Endothelial cell of umbilical vein (primary cell): ENCODE results near the gene EVC2. TPM values are rescaled to one million over a fixed set of nuclear protein-coding genes. Genes with fewer than 3 reads are reported as not detected.

Experiments used
- BruUV-seq: library from RNA; stranded (reverse); fragments of 400-500 nt; replicated peaks from 2 replicates; lab custom pipeline; 2021; lab: Mats Ljungman, UMichigan
- CTCF ChIA-PET: fragments of 300-600, 350-600 bp; sonication (Branson Sonifier 250); formaldehyde crosslinking; loops from one replicate; lab custom pipeline; 2021; ENCODE audit warnings: antibody characterized with exemption, inconsistent platforms; lab: Charles Lee
- POLR2A ChIA-PET: fragments of 300-600, 350-600 bp; sonication (Branson Sonifier 250); formaldehyde crosslinking; loops from one replicate; lab custom pipeline; 2021; ENCODE audit warnings: antibody characterized with exemption, inconsistent platforms; lab: Charles Lee
- DNase-seq: peaks from one replicate; pipeline ENCODE4 v3.0.0-alpha.2; 2011; ENCODE audit warnings: low read depth, low spot score
- FAIRE-seq: peaks from 2 replicates; lab custom pipeline; 2011; peaks lifted over from hg19 to GRCh38; lab: Jason Lieb, UNC
- H2AFZ ChIP-seq: 2 replicates; pipeline ENCODE4 v1.6.0; 2012; ENCODE audit warnings: low read depth, low read length, control low read depth, inconsistent platforms
- H3K27ac ChIP-seq: 2 replicates; pipeline ENCODE4 v1.5.1; 2011; ENCODE audit warnings: low read depth, mild to moderate bottlenecking, control low read depth, low read length, moderate library complexity; ENCODE audit not compliant: insufficient read depth
- H3K27me3 ChIP-seq, 2 experiments: 2 replicates each; pipeline versions ENCODE4 v1.6.0 to v1.6.1; 2011; ENCODE audit warnings: low read length in 2 of 2, mixed read lengths in 1 of 2; ENCODE audit not compliant: control insufficient read depth in 2 of 2, insufficient read depth in 2 of 2
- H3K36me3 ChIP-seq, 2 experiments: 2 replicates in 1 of 2; 3 replicates in 1 of 2; pipeline ENCODE4 v1.5.1; 2011; ENCODE audit warnings: low read length in 2 of 2, mild to moderate bottlenecking in 1 of 2, moderate library complexity in 1 of 2; ENCODE audit not compliant: control insufficient read depth in 2 of 2, insufficient read depth in 2 of 2; ENCODE audit errors: extremely low read depth in 1 of 2
- H3K4me1 ChIP-seq: 3 replicates; pipeline ENCODE4 v1.5.1; 2011; ENCODE audit warnings: mild to moderate bottlenecking, low read length; ENCODE audit not compliant: control insufficient read depth, insufficient read depth; ENCODE audit errors: extremely low read depth
- H3K4me2 ChIP-seq: 2 replicates; pipeline ENCODE4 v1.6.1; 2011; ENCODE audit warnings: low read length, control low read depth, mixed read lengths; ENCODE audit not compliant: insufficient read depth
- H3K4me3 ChIP-seq, 3 experiments: fragments of 200-600 bp in 1 of 3; sonication (generic), shearing (Covaris generic) in 1 of 3; replicated peaks in 1 of 3; 2 replicates each; pipeline ENCODE4 v1.5.1; 2011 to 2016; ENCODE audit warnings: control low read depth in 3 of 3, low read length in 3 of 3, mild to moderate bottlenecking in 2 of 3, inconsistent platforms in 1 of 3, low read depth in 1 of 3, moderate library complexity in 1 of 3; ENCODE audit not compliant: insufficient read depth in 1 of 3
- H3K79me2 ChIP-seq: 2 replicates; pipeline ENCODE4 v1.6.0; 2012; ENCODE audit warnings: low read length, inconsistent platforms; ENCODE audit not compliant: control insufficient read depth, insufficient read depth
- H3K9ac ChIP-seq: replicated peaks from 2 replicates; pipeline ENCODE3; 2011; ENCODE audit warnings: low read length, control low read depth; ENCODE audit not compliant: insufficient read depth; ENCODE audit errors: extremely low read depth
- H3K9me1 ChIP-seq: replicated peaks from 3 replicates; pipeline ENCODE4 v1.6.0; 2011; ENCODE audit warnings: mild to moderate bottlenecking, low read length; ENCODE audit not compliant: control insufficient read depth, insufficient read depth; ENCODE audit errors: extremely low read depth
- H3K9me3 ChIP-seq: replicated peaks from 2 replicates; pipeline ENCODE4 v1.5.1; 2012; ENCODE audit warnings: low read length, inconsistent platforms; ENCODE audit not compliant: control insufficient read depth, insufficient read depth
- H4K20me1 ChIP-seq: replicated peaks from 2 replicates; pipeline ENCODE3; 2011; ENCODE audit warnings: mild to moderate bottlenecking, low read length; ENCODE audit not compliant: control insufficient read depth, insufficient read depth; ENCODE audit errors: extremely low read depth
- EZH2 ChIP-seq: IDR thresholded peaks from 2 replicates; pipeline ENCODE4 v1.6.1; 2012; ENCODE audit warnings: borderline replicate concordance, low read depth, mild to moderate bottlenecking, moderate library complexity, low read length, inconsistent platforms; ENCODE audit not compliant: severe bottlenecking
- FOS ChIP-seq: IDR thresholded peaks from 2 replicates; pipeline ENCODE4 v1.6.1; 2011; ENCODE audit warnings: mild to moderate bottlenecking, low read length, moderate library complexity, borderline replicate concordance; ENCODE audit not compliant: insufficient read depth
- GATA2 ChIP-seq: IDR thresholded peaks from 2 replicates; pipeline ENCODE4 v1.7.0; 2011; ENCODE audit warnings: low read depth, mild to moderate bottlenecking, moderate library complexity, mixed read lengths, low read length; ENCODE audit not compliant: insufficient read length, insufficient read depth
- JUN ChIP-seq: IDR thresholded peaks from 2 replicates; pipeline ENCODE4 v1.6.1; 2011; ENCODE audit warnings: borderline replicate concordance, low read depth; ENCODE audit not compliant: insufficient read length, insufficient read depth
- MYC ChIP-seq: IDR thresholded peaks from one replicate; pipeline ENCODE4 v1.6.1; 2011; ENCODE audit warnings: mild to moderate bottlenecking, low read depth, low read length
- POLR2A ChIP-seq: IDR thresholded peaks from 2 replicates; pipeline ENCODE4 v1.6.1; 2012; ENCODE audit warnings: low read depth, mild to moderate bottlenecking, control low read depth, low read length
- POLR2AphosphoS5 ChIP-seq: IDR thresholded peaks from 2 replicates; pipeline ENCODE4 v1.6.1; 2012; ENCODE audit warnings: low read depth, mild to moderate bottlenecking, control low read depth, low read length, moderate library complexity; ENCODE audit not compliant: insufficient read depth
- dilution Hi-C: fragments of 300-500 bp; cut with MboI; formaldehyde crosslinking; loops from one replicate; pipeline ENCODE4 v1.15.0; 2019; ENCODE audit warnings: low sequenced_read_pairs; ENCODE audit not compliant: extremely low pct_ligation_motif_present
- intact Hi-C: fragments of 100-400 bp; cut with micrococcal nuclease; formaldehyde crosslinking; loops from one replicate; pipeline ENCODE4 v1.10.0; 2022
- polyA plus RNA-seq, 4 experiments: library from polyadenylated mRNA; depleted of rRNA in 3 of 4; stranded (reverse) in 3 of 4; unstranded in 1 of 4; fragments of >200 nt; gene quantifications; 2 replicates each; pipeline versions ENCODE4 v1.2.1 to v1.2.3, GENCODE V29; 2011 to 2012; ENCODE audit warnings: missing spikeins in 1 of 4
- total RNA-seq: library from RNA; stranded (reverse); gene quantifications from 2 replicates; pipeline ENCODE4 v1.2.3, GENCODE V29; 2021
- TF ChIP-seq, protein P1 (sequence below): IDR thresholded peaks from 2 replicates; pipeline ENCODE4 v1.6.1; 2011; ENCODE audit not compliant: insufficient read depth, insufficient read length
- TF ChIP-seq, protein P2 (sequence below), 2 donors: IDR thresholded peaks; 1 replicate in 1 of 2; 2 replicates in 1 of 2; pipeline ENCODE4 v1.5.1; 2011; ENCODE audit warnings: low read length in 2 of 2, mild to moderate bottlenecking in 2 of 2, moderate library complexity in 2 of 2, control low read depth in 1 of 2, inconsistent platforms in 1 of 2, low read depth in 1 of 2; ENCODE audit not compliant: insufficient read depth in 1 of 2; ENCODE audit errors: extremely low read depth in 1 of 2

Gene EVC2
- total and polyA plus RNA-seq, 2 donors (not counting 3 experiments of a cell fraction or from before 2014, with no cell fraction given), result 1.7 to 8.8 TPM

DNA sequence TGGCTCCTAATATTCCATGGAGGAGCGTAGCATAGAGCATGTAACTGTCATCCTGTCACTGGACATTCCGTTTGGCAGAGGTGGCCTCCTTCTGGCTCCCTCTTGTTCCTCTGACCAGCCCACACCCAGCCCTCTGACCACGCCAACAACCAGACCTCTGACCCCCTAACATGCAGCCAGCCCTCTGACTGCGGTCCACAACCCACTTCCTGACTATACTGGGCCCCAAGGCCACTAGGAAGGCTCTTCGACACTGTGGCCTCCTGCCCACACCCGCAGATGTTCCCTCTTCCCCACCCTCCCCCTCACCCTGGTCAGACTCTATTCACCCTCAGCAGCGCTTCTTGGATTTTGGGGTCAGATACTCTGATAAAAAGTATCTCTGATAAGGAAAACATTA is 141.4 kb downstream of the EVC2 start:
- no peak overlapping the region for H3K27ac ChIP-seq
- POLR2A ChIA-PET, result no interaction called here
- H3K4me2 ChIP-seq, result no peak overlapping the region
- TF ChIP-seq POLR2AphosphoS5 (no peak), JUN (no peak), MYC (no peak), FOS (no peak), POLR2A (no peak), GATA2 (no peak), EZH2 (no peak)
- TF ChIP-seq, protein P1, sequence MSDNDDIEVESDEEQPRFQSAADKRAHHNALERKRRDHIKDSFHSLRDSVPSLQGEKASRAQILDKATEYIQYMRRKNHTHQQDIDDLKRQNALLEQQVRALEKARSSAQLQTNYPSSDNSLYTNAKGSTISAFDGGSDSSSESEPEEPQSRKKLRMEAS, result no peak
- TF ChIP-seq, protein P2, sequence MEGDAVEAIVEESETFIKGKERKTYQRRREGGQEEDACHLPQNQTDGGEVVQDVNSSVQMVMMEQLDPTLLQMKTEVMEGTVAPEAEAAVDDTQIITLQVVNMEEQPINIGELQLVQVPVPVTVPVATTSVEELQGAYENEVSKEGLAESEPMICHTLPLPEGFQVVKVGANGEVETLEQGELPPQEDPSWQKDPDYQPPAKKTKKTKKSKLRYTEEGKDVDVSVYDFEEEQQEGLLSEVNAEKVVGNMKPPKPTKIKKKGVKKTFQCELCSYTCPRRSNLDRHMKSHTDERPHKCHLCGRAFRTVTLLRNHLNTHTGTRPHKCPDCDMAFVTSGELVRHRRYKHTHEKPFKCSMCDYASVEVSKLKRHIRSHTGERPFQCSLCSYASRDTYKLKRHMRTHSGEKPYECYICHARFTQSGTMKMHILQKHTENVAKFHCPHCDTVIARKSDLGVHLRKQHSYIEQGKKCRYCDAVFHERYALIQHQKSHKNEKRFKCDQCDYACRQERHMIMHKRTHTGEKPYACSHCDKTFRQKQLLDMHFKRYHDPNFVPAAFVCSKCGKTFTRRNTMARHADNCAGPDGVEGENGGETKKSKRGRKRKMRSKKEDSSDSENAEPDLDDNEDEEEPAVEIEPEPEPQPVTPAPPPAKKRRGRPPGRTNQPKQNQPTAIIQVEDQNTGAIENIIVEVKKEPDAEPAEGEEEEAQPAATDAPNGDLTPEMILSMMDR (IDR thresholded peaks at IDR 0.05; ENCODE audit: extremely low read depth in 1 of 2, insufficient read depth in 1 of 2, low read depth in 1 of 2, low read length in 2 of 2), result no peak
- dilution Hi-C loops, result no loop called here
- no TSS peak for BruUV-seq
- intact Hi-C loops, result no loop called here
- H3K9me1 ChIP-seq, result no peaks in the 10 kb centered on the region
- H2AFZ ChIP-seq, result no peak overlapping the region
- no peaks in the 10 kb centered on the region for H3K27me3 ChIP-seq
- no peaks in the 10 kb centered on the region for H4K20me1 ChIP-seq
- FAIRE-seq, result no peak
- CTCF ChIA-PET, result no interaction called here
- no peak overlapping the region for H3K9ac ChIP-seq
- no peaks in the 10 kb centered on the region for H3K4me1 ChIP-seq
- no peaks in the 10 kb centered on the region for H3K79me2 ChIP-seq
- DNase-seq, result no peak
- no peak overlapping the region for H3K4me3 ChIP-seq
- H3K9me3 ChIP-seq, result no peaks in the 10 kb centered on the region
- H3K36me3 ChIP-seq, result peaks cover 0 to 2% of the 10 kb centered on the region in 2 experiments
